ENCODE measurements around the gene KLF13. TPM values are rescaled to one million over a fixed set of nuclear protein-coding genes. Genes with fewer than 3 reads are reported as not detected.
A peak's percentile ranks its signal among the peaks of the same experiment; 100 is the strongest.

KLF13 gene
- total and polyA plus RNA-seq, 2 experiments from 2014 or later, result 23.5 to 28.6 TPM

- no peaks in the 10 kb centered on the region for H3K9me2 ChIP-seq (ENCODE audit: insufficient read depth)
- 0 out of 2 replicates have a peak, but pooled peaks cover 3% of the 10 kb centered on the region for H3F3A ChIP-seq (replicated peaks; ENCODE audit: low read depth)
- TF ChIP-seq EZH2 (IDR thresholded peaks at IDR 0.05; ENCODE audit: low read depth, unreplicated experiment) (no peak), ZNF331 (CRISPR knock-in tag; IDR thresholded peaks at IDR 0.05; ENCODE audit: low read depth) (no peak), STAT1 (IDR thresholded peaks at IDR 0.05; ENCODE audit: unreplicated experiment) (no peak), CREB1 (CRISPR knock-in tag; IDR thresholded peaks at IDR 0.05; ENCODE audit: low read depth) (no peak), JUNB (IDR thresholded peaks at IDR 0.05; ENCODE audit: unreplicated experiment) (no peak), ZNF114 (CRISPR knock-in tag; IDR thresholded peaks at IDR 0.05) (no peak), CTCF (conservative IDR thresholded peaks at IDR 0.05; ENCODE audit: low read depth in 2 of 2) (no peak), NANOG (IDR thresholded peaks at IDR 0.05; ENCODE audit: borderline replicate concordance) (no peak), ZNF462 (CRISPR knock-in tag; IDR thresholded peaks at IDR 0.05) (no peak), EZH2phosphoT487 (IDR thresholded peaks at IDR 0.05; ENCODE audit: unreplicated experiment) (no peak), POLR2AphosphoS5 (IDR thresholded peaks at IDR 0.05; ENCODE audit: low read depth) (no peak)
- TF ChIP-seq, protein P1, sequence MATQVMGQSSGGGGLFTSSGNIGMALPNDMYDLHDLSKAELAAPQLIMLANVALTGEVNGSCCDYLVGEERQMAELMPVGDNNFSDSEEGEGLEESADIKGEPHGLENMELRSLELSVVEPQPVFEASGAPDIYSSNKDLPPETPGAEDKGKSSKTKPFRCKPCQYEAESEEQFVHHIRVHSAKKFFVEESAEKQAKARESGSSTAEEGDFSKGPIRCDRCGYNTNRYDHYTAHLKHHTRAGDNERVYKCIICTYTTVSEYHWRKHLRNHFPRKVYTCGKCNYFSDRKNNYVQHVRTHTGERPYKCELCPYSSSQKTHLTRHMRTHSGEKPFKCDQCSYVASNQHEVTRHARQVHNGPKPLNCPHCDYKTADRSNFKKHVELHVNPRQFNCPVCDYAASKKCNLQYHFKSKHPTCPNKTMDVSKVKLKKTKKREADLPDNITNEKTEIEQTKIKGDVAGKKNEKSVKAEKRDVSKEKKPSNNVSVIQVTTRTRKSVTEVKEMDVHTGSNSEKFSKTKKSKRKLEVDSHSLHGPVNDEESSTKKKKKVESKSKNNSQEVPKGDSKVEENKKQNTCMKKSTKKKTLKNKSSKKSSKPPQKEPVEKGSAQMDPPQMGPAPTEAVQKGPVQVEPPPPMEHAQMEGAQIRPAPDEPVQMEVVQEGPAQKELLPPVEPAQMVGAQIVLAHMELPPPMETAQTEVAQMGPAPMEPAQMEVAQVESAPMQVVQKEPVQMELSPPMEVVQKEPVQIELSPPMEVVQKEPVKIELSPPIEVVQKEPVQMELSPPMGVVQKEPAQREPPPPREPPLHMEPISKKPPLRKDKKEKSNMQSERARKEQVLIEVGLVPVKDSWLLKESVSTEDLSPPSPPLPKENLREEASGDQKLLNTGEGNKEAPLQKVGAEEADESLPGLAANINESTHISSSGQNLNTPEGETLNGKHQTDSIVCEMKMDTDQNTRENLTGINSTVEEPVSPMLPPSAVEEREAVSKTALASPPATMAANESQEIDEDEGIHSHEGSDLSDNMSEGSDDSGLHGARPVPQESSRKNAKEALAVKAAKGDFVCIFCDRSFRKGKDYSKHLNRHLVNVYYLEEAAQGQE (IDR thresholded peaks at IDR 0.05; ENCODE audit: unreplicated experiment), result no peak
- TF ChIP-seq, protein P2, sequence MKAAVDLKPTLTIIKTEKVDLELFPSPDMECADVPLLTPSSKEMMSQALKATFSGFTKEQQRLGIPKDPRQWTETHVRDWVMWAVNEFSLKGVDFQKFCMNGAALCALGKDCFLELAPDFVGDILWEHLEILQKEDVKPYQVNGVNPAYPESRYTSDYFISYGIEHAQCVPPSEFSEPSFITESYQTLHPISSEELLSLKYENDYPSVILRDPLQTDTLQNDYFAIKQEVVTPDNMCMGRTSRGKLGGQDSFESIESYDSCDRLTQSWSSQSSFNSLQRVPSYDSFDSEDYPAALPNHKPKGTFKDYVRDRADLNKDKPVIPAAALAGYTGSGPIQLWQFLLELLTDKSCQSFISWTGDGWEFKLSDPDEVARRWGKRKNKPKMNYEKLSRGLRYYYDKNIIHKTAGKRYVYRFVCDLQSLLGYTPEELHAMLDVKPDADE (IDR thresholded peaks at IDR 0.05), result no peak
- H3K4me3 ChIP-seq, result peak overlapping the region; percentile 70; the same call in 1 of the 2 replicates
- Mint-ChIP-seq H3K36me3 (ENCODE audit: low read depth) (no peaks in the 10 kb centered on the region; the same call in 2 of the 3 replicates), H3K4me1 (peaks cover 45% of the 10 kb centered on the region), H3K27ac (no peak overlapping the region), H3K4me3 (peak overlapping the region; percentile 86), H3K27me3 (ENCODE audit: insufficient read depth, low read depth, poor library complexity) (peaks cover 6% of the 10 kb centered on the region), H3K9me3 (no peaks in the 10 kb centered on the region; the same call in 1 of the 3 replicates)
- peaks cover 65% of the 10 kb centered on the region for H3K79me2 ChIP-seq (replicated peaks; ENCODE audit: insufficient read depth)
- H3K4me2 ChIP-seq, result peak overlapping the region; percentile 88; the same call in 1 of the 2 replicates
- ATAC-seq (no peak), DNase-seq (ENCODE audit: low spot score) (no peak)
- H3K4me1 ChIP-seq (ENCODE audit: insufficient read depth), result peaks cover 25% of the 10 kb centered on the region
- no peak overlapping the region for H2AFZ ChIP-seq
- peaks cover 35% of the 10 kb centered on the region for H4K20me1 ChIP-seq (replicated peaks; ENCODE audit: insufficient read depth)
- H3K27me3 ChIP-seq (ENCODE audit: insufficient read depth), result peaks cover under 1% of the 10 kb centered on the region; the same call in 1 of the 2 replicates
- no peaks in the 10 kb centered on the region for H3K36me3 ChIP-seq (ENCODE audit: insufficient read depth)
- no peak overlapping the region for H3K27ac ChIP-seq (ENCODE audit: low read depth)
Observed at GRCh38 chr15:31330111-31330785, 3.6 kb downstream of the KLF13 start.
